Posterior cingulate gyrus (tissue), 11 donors: Measurements from ENCODE around the gene SLC34A1.

Source experiments
- DNase-seq, 10 donors: peaks; one replicate each; pipeline versions ENCODE4 v3.0.0 to v3.0.0-alpha.2; 2020 to 2021; ENCODE audit warnings: mixed read lengths in 3 of 10
- intact Hi-C: fragments of 100-400 bp; cut with DNase I; formaldehyde crosslinking; loops from one replicate; pipeline ENCODE4 v1.15.1; 2023

SLC34A1 gene

GRCh38 chr5:177380805-177381126, 3.5 kb upstream of the SLC34A1 start:
- no peak for DNase-seq
- intact Hi-C loops: no loop called here

DNA sequence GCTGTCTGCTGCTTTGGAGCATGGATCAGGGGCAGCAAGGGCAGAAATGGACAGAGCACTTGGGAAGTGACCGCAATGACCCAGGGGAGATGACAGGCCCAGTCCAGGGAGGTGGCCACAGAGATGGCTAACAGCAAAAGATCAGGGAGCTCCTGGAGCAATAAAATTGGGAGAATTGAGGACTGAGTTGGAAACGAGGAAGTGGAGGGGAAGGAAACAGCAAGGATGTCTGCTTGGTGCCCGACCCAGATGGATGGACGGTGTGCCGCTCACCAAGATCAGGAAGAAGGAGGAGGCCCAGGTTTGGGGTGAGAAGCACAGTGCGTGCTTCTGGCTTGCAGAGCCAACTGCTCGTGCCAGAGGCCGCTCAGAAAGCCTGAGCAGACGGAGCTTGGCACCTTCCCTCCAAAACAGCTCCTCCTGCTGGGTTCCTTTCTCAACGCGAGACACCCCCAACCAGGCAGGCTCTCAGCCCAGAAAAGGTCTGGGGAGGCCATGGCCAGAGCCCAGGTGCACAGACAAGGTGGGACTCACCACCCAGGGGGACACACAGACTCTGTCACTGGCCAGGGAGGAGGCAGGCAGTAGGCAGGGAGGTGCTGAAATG, 1.7 kb upstream of the SLC34A1 start:
- intact Hi-C loops: no loop called here
- peak in 6 of 10 donors; percentile 18 to 90 (median 51) for DNase-seq

DNA sequence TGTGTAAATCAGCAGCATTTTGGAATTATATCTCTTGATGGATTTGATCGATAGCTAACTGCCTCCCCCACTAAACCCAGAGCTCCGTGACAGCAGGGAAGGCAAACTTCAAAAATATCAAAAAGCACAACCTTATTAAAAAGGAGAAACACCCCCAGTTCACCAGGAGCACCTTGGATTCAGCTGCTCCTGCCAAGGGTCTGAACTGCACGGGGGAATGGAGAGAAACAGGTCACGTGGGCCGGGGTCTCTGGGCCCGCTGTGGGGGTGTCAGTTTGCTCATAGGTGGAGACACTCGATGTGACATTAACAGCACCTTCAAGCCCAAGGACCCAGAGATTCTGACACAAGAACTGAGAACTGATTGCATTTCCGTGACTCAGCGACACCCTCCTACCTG, 1.1 kb upstream of the SLC34A1 start:
- intact Hi-C loops: no loop called here
- no peak for DNase-seq

DNA sequence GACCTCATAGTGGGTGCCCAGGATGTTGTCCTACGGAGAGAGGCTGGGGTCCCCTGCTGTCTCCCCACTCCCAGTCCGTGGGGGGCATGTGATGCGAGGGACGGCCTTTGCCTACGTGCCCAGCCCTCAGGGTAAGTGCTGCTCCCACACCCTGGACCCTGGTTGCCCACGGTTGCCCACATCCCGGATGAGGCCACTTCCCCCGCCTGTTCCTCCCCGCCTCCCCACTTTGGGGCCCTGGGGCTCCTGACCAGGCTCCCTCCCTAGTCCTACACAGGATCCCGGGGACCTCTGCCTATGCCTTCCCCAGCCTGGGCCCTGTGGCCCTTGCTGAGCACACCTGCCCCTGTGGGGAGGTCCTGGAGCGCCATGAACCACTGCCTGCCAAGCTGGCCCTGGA, 1.5 kb downstream of the SLC34A1 start:
- intact Hi-C loops: no loop called here
- DNase-seq: no peak

GRCh38 chr5:177386542-177386941, 2.3 kb downstream of the SLC34A1 start:
- no peak for DNase-seq
- intact Hi-C loops: no loop called here

GRCh38 chr5:177387405-177387804, 3.2 kb downstream of the SLC34A1 start:
- intact Hi-C loops: no loop called here
- no peak for DNase-seq

DNA sequence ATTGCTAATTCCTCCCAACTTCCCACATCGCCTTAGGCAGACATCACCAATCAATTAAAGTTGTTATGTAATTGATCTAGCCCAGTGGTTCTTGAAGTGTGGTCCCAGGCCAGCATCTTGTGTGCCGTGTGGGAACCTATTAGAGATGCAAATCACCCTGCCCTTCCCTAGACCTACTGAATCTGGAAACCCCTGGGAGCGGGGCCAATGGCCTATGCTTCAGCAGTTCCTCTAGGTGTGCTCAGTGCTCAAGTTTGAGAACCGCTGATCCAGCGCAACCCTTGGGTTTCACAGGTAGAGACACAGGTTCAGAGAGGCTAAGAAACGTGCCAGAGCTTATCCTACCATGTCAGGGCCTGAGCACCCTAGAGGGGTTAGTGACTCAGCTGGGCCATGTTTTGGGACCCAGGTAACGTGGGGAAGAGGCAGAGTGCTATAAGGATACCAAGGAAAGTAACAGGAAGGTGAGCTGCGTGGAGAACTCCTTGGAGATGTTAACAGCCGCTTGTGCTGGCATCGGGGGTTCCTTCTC, 4.4 kb downstream of the SLC34A1 start:
- intact Hi-C loops: no loop called here
- no peak for DNase-seq

- intact Hi-C loops: loop anchor here (1.0 kb wide), 1 partner anchor 112 kb away; no protein-coding TSS in a partner anchor
- DNase-seq: no peak
These were observed 5.3 kb downstream of the SLC34A1 start for GRCh38 chr5:177389241-177390169.

DNA sequence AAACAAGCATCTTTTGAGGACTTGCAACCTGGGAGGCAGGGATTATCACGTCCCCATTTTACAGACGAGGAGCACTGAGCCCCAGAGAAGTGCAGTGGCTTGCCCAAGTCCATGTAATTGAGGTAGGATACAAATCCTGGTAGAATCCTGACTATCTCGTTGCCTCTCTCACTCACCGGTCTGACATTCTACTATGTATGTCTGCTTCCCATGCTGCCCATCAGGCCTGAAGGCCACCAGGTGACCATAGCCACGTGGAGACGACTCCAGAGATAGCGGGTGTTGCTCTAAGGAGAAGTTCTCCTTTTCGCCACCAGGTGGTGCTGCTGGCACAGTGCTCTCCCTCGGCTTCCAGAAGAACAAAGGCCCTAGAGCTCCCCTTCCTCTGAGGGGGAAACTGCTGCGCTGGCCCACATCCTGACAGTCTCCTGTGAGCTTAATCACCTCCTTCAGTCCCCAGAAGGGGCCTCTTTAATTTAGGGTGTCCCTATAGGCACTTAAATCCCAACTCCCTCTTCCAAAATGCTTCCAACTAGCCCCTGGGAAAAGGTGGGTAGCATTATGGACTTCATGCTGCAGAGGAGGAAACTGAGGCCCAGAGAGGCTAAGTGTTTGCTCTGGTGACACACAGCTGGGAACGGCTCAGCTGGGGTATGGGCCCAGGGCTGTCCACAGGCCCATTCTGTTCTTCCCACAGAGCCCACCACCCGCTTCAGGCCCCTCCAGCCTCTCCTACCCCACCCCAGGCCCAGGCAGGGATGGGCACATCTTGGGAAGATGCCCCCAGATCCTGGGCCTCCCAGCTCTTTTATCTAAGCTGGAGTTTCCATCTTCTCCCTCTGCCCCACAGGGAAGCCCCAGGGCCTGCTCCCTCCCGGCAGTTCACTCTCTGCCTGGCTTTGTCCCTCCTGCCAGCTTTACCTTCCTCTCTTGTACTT, 6.4 kb downstream of the SLC34A1 start:
- intact Hi-C loops: loop anchor here (1.0 kb wide), 1 partner anchor 111 kb away; no protein-coding TSS in a partner anchor
- peak; percentile 49 to 97 (median 83) for DNase-seq

DNA sequence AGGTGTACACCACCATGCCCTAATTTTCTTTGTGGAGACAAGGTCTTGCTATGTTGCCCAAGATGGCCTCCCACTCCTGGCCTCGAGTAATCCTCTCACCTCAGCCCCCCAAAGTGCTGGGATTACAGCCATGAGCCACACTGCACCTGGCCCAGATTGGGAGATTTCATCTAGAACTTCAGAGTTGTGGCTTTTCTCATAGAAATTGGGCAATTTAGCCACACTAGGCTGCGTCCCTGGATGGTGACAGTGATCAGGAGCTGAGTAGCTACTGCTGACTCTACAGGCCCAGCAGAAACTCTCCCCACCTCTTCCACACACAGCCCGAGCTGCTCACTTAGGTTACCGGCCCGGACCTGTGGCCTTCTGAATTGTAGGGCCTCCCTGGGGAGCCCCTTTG, 8.5 kb downstream of the SLC34A1 start:
- no peak for DNase-seq
- intact Hi-C loops: no loop called here

DNA sequence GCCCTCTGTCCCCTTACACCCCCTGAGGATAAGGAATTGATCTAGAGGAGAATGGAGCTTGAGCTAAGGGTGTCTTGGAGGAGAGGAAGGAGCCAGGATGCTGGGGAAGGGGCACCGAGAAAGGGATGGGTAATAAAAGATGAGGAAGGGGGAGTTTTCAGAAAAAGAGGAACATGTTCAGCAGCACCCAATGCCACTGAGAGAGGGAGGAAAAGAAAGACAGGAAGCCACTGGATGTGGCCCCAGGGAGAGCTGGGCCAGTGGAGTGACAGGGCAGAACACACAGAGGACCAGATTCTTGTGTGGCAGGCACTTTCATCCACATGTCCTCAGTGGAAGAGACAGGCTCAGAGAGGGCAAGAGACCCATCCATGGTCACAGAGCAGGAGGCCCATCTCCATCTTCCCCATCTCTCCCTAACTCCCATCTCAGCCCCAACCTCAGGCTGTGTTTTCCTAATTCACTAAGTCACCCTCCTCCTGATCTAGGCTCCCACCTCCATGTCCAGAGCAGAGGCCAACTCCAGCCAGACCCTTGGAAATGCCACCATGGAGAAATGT, 9.1 kb downstream of the SLC34A1 start:
- DNase-seq: no peak
- intact Hi-C loops: no loop called here

DNA sequence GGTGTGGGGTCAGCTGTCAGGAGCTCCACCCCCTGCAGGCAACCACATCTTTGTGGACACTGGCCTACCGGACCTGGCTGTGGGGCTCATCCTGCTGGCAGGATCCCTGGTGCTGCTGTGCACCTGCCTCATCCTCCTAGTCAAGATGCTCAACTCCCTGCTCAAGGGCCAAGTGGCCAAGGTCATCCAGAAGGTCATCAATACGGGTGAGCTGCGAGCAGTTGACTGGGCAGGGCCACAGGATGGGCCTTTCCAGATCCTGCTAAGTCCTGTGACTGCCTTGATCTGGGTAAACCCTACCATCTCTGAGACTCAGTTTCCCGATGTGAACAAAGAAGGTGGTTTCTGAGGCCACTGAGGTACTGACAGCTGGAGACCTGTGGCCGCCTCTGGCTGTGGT, 9.8 kb downstream of the SLC34A1 start:
- DNase-seq: no peak
- intact Hi-C loops: no loop called here

- no peak for DNase-seq
These were observed 11.8 kb downstream of the SLC34A1 start for GRCh38 chr5:177396078-177396477.

DNA sequence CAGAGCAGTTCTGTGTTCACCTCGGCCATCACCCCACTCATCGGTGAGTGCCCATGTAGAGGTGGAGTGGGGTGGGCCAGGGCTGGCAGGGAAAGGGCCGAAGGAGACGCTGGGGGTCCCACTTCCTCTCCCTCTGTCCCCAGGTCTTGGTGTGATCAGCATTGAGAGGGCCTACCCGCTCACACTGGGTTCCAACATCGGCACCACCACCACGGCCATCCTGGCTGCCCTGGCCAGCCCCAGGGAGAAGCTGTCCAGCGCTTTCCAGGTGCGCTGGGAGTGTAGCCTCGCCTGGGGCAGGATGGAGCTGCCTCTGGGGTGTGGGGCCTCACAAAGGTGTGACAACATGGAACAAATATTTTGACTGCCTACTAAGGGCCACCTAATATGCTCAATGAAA, 12.6 kb downstream of the SLC34A1 start:
- no peak for DNase-seq
- intact Hi-C loops: no loop called here

More at GRCh38 chr5:177396078-177396477, 11.8 kb downstream of the SLC34A1 start:
- intact Hi-C loops: no loop called here

DNA sequence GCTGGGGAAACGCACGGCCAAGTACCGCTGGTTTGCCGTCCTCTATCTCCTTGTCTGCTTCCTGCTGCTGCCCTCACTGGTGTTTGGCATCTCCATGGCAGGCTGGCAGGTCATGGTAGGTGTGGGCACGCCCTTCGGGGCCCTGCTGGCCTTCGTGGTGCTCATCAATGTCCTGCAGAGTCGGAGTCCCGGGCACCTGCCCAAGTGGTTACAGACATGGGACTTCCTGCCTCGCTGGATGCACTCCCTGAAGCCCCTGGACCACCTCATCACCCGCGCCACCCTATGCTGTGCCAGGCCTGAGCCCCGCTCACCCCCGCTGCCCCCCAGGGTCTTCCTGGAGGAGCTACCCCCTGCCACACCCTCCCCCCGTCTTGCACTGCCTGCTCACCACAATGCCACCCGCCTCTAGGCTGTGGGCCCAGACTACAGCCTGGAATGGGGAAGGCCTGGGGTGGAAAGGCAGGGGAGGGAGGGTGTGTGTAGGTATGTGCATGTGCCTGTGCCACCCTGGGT, 13.7 kb downstream of the SLC34A1 start:
- DNase-seq: no peak
- intact Hi-C loops: no loop called here

- intact Hi-C loops: loop anchor here (5.0 kb wide), 1 partner anchor 97 kb away; the partner anchor contains the start of gene PDLIM7
- peak in 2 of 10 donors; percentile 76 to 79 for DNase-seq
These were observed 16.0 kb downstream of the SLC34A1 start, which contains the start of gene PFN3 for GRCh38 chr5:177399997-177400868. Gene PFN3, minus strand, starts transcription at chr5:177400661. Its CDS starts 85 bp downstream, at chr5:177400576.

DNA sequence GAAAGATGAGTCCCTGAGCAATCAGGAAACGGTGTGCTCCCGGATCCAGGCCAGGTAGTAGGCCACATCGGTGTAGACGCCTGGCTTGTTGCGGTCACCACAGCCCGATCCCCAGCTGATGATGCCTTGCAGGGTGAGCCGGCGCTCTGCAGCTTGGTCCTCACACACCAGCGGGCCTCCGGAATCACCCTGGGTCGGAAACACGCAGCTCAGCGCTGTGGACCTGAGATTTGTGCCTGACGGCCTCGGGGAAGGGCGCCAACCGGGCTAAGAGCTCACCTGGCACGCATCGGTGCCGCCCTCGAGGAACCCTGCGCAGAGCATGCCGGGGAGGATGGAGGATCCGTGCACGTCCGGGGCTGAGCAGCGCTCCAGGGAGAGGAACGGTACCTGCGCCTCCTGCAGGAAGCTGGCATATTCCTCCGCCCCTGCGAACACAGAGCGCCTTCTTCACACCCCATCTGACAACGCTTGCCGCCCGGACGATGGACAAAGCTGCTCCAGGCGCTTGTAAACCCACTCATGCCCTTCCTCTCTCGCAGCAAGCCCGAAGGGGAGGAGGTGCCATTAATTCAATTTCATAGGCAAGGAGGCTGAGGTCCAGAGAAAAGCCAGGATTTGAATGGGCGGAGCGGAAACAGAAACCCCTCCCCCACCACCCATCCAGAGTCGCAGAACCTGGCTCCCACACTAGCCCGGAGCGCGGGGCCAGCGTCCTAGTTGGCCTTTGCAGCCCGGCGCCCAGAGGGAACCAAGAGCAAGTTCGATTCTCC, 18.2 kb downstream of the SLC34A1 start:
- intact Hi-C loops: loop anchor here (2.0 to 5.0 kb wide), 2 partner anchors 44 to 95 kb away; partner anchors contain the start of genes PDLIM7 and PRR7

More for the DNA sequence above, 18.2 kb downstream of the SLC34A1 start:
- DNase-seq: peak in 9 of 10 donors; percentile 23 to 94 (median 64)
